Heart right ventricle (tissue), 16 donors: ENCODE data around the gene SELENOM. TPM values are rescaled to one million over a fixed set of nuclear protein-coding genes. Genes with fewer than 3 reads are reported as not detected.
A peak's percentile ranks its signal among the peaks of the same experiment; 100 is the strongest.

Source experiments
- ATAC-seq, 8 donors: fragments of 200-7000 bp; cut with Tn5 transposase; one replicate each; pipeline ENCODE4 v1.9.1; 2020; ENCODE audit warnings: mild to moderate bottlenecking in 8 of 8, moderate library complexity in 8 of 8, moderate number of reproducible peaks in 1 of 8
- DNase-seq, 2 donors: peaks; one replicate each; pipeline ENCODE4 v3.0.0-alpha.2; 2020
- H3K27ac ChIP-seq, 10 donors: fragments of 200-600 bp; sonication (generic) in 2 of 10; one replicate each; pipeline versions ENCODE4 v1.5.0 to v1.8.0; 2020 to 2022; ENCODE audit warnings: mild to moderate bottlenecking in 3 of 10
- H3K27me3 ChIP-seq, 7 donors: fragments of 200-600 bp; one replicate each; pipeline ENCODE4 v1.8.0; 2021 to 2022; ENCODE audit warnings: mild to moderate bottlenecking in 2 of 7
- H3K36me3 ChIP-seq, 9 donors: fragments of 200-600 bp; sonication (generic) in 1 of 9; one replicate each; pipeline versions ENCODE4 v1.5.0 to v1.8.0; 2020 to 2022; ENCODE audit warnings: mild to moderate bottlenecking in 2 of 9
- H3K4me1 ChIP-seq, 9 donors: fragments of 200-600 bp; sonication (generic) in 1 of 9; one replicate each; pipeline versions ENCODE4 v1.5.0 to v1.8.0; 2020 to 2022; ENCODE audit warnings: mild to moderate bottlenecking in 4 of 9
- H3K4me3 ChIP-seq, 10 donors: fragments of 200-600 bp; sonication (generic) in 2 of 10; one replicate each; pipeline versions ENCODE4 v1.5.0 to v1.8.0; 2020 to 2022; ENCODE audit warnings: mild to moderate bottlenecking in 7 of 10, moderate library complexity in 2 of 10
- H3K9me3 ChIP-seq, 11 donors: fragments of 200-600 bp in 10 of 11; sonication (generic) in 2 of 11; one replicate each; pipeline versions ENCODE4 v1.5.0 to v1.8.0; 2013 to 2022; ENCODE audit warnings: mild to moderate bottlenecking in 2 of 11, control low read depth in 1 of 11, moderate library complexity in 1 of 11
- WGBS, 2 donors: extraction: QIAGEN DNeasy Blood & Tissue Kit; methylation state at CpG; one replicate each; pipeline ENCODE4 v1.1.7; 2013; ENCODE audit warnings: inconsistent platforms in 1 of 2; 5-methylcytosine and 5-hydroxymethylcytosine counted together
- intact Hi-C, 10 donors: fragments of 100-400 bp; cut with DNase I; formaldehyde crosslinking; loops; one replicate each; pipeline versions ENCODE4 v1.11.1 to v1.14.2; 2022
- polyA plus RNA-seq, 2 donors: library from polyadenylated mRNA; stranded (reverse); fragments of 200-250 nt; gene quantifications; one replicate each; pipeline ENCODE4 v1.2.3, GENCODE V29; 2013
- total RNA-seq, 10 donors: library from RNA; stranded (reverse); fragmentation: NEBNext Ultra II Directional in 3 of 10; extraction: Animal tissue kit (Norgen Biotek cat#: 25700) in 3 of 10; gene quantifications; one replicate each; pipeline versions ENCODE4 v1.2.1 to v1.2.4, GENCODE V29; 2021 to 2023
- TF ChIP-seq, protein P1 (sequence below), 9 donors: fragments of 200-600 bp; sonication (generic) in 2 of 9; IDR thresholded peaks; one replicate each; pipeline versions ENCODE4 v1.5.0 to v1.8.0; 2021 to 2022; ENCODE audit warnings: antibody characterized with exemption in 9 of 9, mild to moderate bottlenecking in 5 of 9, moderate library complexity in 1 of 9
- donor health status: Arrhythmogenic right ventricular cardiomyopathy.
- donor health status: ischemic (EF 13 %, LVEDD 7.1; RV severe dilation, severe dysfunction).
- donor health status: healthy with polysubstance abuse.
- donor health status: DM: no; HTN: yes; CAD: no.
- donor health status: DM: no; HTN: no; CAD: no.
- donor health status: ischemic (EF 25% LVEDD 6.9; RV normal size, moderate dysfunction).
- donor health status: ischemic (EF 25% LVEDD 5.7; RV mildly dilated, moderate dysfunction).
- donor health status: healthy.
- donor health status: DM: yes; HTN: yes; CAD: no.
- donor health status: Ischemic cardiomyopathy.
- donor health status: ischemic (EF 35%, LVEDD 5.7; RV mildly dilated, moderate dysfunction).
- donor health status: nonischemic (EF 11% LVEDD 7.7; RV severe dilation, severe dysfunction).
- donor health status: DM: yes; HTN: yes; CAD: no.
- donor health status: PGD.
- donor health status: ischemic (EF 29% LVEDD 5.4; RV normal size, mild dysfunction).
- donor health status: nonischemic (EF 23%, LVEDD 6.1; RV moderate dilation, normal function).

The SELENOM gene
- total and polyA plus RNA-seq, 12 donors: 21.5 to 134 (median 47.2) TPM

GRCh38 chr22:31107894-31108218 lies 488 bp upstream of the SELENOM start:
- ATAC-seq (peak in 7 of 8 donors; percentile 5 to 15 (median 11)), DNase-seq (no peak)
- intact Hi-C loops: loop anchor here in 7 of 10 donors (1.0 to 10.0 kb wide), 7 partner anchors 39 to 127 kb away; partner anchors contain the start of gene LIMK2 (in 2 of the 7)
- Histone ChIP-seq H3K9me3 (peaks cover 0 to 5% (median 0%) of the 10 kb centered on the region in 11 donors), H3K27me3 (no peaks in the 10 kb centered on the region), H3K27ac (peak overlapping the region; percentile 16 to 96 (median 94)), H3K36me3 (peaks cover 0 to 30% (median 17%) of the 10 kb centered on the region in 9 donors), H3K4me3 (peak overlapping the region in 9 of 10 donors; percentile 54 to 90 (median 82)), H3K4me1 (peaks cover 0 to 40% (median 24%) of the 10 kb centered on the region in 9 donors)
- WGBS, 2 donors: 1 to 2% methylated on average over 5 of the region's 5 CpGs
- TF ChIP-seq, protein P1, sequence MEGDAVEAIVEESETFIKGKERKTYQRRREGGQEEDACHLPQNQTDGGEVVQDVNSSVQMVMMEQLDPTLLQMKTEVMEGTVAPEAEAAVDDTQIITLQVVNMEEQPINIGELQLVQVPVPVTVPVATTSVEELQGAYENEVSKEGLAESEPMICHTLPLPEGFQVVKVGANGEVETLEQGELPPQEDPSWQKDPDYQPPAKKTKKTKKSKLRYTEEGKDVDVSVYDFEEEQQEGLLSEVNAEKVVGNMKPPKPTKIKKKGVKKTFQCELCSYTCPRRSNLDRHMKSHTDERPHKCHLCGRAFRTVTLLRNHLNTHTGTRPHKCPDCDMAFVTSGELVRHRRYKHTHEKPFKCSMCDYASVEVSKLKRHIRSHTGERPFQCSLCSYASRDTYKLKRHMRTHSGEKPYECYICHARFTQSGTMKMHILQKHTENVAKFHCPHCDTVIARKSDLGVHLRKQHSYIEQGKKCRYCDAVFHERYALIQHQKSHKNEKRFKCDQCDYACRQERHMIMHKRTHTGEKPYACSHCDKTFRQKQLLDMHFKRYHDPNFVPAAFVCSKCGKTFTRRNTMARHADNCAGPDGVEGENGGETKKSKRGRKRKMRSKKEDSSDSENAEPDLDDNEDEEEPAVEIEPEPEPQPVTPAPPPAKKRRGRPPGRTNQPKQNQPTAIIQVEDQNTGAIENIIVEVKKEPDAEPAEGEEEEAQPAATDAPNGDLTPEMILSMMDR (IDR thresholded peaks at IDR 0.05): peak in 2 of 9 donors; percentile 21 to 32

DNA sequence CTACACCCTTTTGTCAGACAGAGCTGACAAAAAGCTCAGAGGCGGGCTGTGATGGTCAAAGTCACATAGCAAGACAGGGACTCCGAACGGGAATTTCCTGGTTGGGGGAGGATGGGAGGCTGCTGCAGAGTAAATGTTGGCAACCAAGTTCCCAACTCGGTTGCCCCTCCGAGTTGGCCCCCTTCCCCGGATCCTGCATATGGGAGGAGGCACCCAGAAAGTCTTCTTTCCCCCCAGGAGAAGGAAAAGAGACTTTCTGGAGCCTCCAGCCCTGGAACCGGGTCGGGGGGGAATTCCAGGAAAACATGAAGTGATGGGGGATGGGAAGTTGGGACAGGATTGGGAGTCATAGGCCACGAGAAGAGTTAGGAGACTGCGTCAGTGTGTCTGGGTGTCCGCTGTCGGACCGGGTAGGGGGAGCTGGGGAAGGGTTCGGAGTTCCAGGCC lies 614 bp downstream of the SELENOM start:
- peak in 1 of 2 donors; percentile 60 for DNase-seq
- TF ChIP-seq, protein P1 (IDR thresholded peaks at IDR 0.05): no peak
- peak; percentile 13 to 39 (median 30) for ATAC-seq
- H3K9me3 ChIP-seq: no peaks in the 10 kb centered on the region
- H3K27me3 ChIP-seq: no peaks in the 10 kb centered on the region
- WGBS, 2 donors: 35 to 46% methylated on average over 14 of the region's 14 CpGs
- peaks cover 0 to 41% (median 28%) of the 10 kb centered on the region in 9 donors for H3K36me3 ChIP-seq
- peaks cover 5 to 51% (median 30%) of the 10 kb centered on the region in 9 donors for H3K4me1 ChIP-seq
- peak overlapping the region; percentile 55 to 96 (median 94) for H3K27ac ChIP-seq
- peak overlapping the region; percentile 54 to 90 (median 80) for H3K4me3 ChIP-seq
- intact Hi-C loops: loop anchor here in 7 of 10 donors (1.0 to 10.0 kb wide), 7 partner anchors 41 to 128 kb away; partner anchors contain the start of gene LIMK2 (in 2 of the 7)

GRCh38 chr22:31106001-31106571 lies 1.3 kb downstream of the SELENOM start:
- peak overlapping the region; percentile 54 to 90 (median 80) for H3K4me3 ChIP-seq
- peaks cover 0 to 48% (median 34%) of the 10 kb centered on the region in 9 donors for H3K36me3 ChIP-seq
- peak; percentile 12 to 13 for DNase-seq
- peak overlapping the region; percentile 55 to 96 (median 94) for H3K27ac ChIP-seq
- H3K9me3 ChIP-seq: no peaks in the 10 kb centered on the region
- peak in 1 of 8 donors; percentile 0 for ATAC-seq
- WGBS, 2 donors: 52 to 57% methylated on average over 4 of the region's 4 CpGs
- H3K27me3 ChIP-seq: no peaks in the 10 kb centered on the region
- peaks cover 7 to 55% (median 30%) of the 10 kb centered on the region in 9 donors for H3K4me1 ChIP-seq
- intact Hi-C loops: loop anchor here in 5 of 10 donors (2.0 to 10.0 kb wide), 5 partner anchors 41 to 129 kb away; partner anchors contain the start of gene LIMK2 (in 2 of the 5)
- TF ChIP-seq, protein P1 (IDR thresholded peaks at IDR 0.05): no peak

DNA sequence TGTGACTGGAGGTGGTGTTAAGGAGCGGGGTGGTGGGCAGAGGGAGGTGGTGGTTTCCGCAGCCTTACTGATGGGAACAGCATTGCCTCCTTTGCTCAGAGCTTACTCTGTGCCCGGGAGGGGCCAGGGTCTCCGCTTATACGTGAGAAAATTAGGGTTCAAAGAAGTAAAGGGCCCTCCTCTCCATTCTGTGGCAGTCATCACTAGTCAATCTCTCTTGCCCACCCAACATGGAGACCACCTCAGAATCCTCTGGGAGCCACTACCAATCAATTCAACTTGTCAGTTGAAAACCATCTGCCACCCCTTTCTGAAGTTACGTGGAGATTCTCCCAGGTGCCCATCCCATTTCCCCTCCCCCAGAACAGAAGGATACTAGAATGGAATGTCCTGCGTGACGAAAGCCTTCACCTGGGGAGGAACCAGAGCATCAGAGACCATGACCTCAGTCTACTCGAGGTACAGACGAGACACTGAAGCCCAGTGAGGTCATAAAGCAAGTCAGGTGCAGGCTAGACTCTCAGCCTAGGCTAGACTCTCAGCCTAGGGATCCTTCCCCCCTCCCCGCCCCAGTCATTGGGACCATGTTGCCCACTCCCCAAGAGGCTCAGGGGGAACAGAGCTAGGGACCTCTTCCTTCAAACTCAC lies 2.0 kb downstream of the SELENOM start:
- DNase-seq: peak in 1 of 2 donors; percentile 7
- H3K4me3 ChIP-seq: peak overlapping the region in 4 of 10 donors; percentile 77 to 90 (median 84)
- TF ChIP-seq, protein P1 (IDR thresholded peaks at IDR 0.05): no peak
- peaks cover 0 to 55% (median 40%) of the 10 kb centered on the region in 9 donors for H3K36me3 ChIP-seq
- no peaks in the 10 kb centered on the region for H3K9me3 ChIP-seq
- peaks cover 7 to 57% (median 30%) of the 10 kb centered on the region in 9 donors for H3K4me1 ChIP-seq
- no peaks in the 10 kb centered on the region for H3K27me3 ChIP-seq
- H3K27ac ChIP-seq: peak overlapping the region in 7 of 10 donors; percentile 90 to 96 (median 95)
- WGBS, 2 donors: 79 to 80% methylated on average over 11 of the region's 11 CpGs
- intact Hi-C loops: loop anchor here in 4 of 10 donors (5.0 to 10.0 kb wide), 4 partner anchors 42 to 129 kb away; partner anchors contain the start of gene LIMK2 (in 2 of the 4)
- ATAC-seq: no peak
